HCT116 (cell line): ENCODE results near the gene CGNL1. TPM values are rescaled to one million over a fixed set of nuclear protein-coding genes. Genes with fewer than 3 reads are reported as not detected.

Source experiments
- ATAC-seq: fragments of 200-7000 bp; cut with Tn5 transposase; 2 replicates; pipeline ENCODE4 v1.9.1; 2020; ENCODE audit warnings: mild to moderate bottlenecking, moderate library complexity
- BruUV-seq: library from RNA; stranded (reverse); fragments of 400-500 nt; replicated peaks from 2 replicates; lab custom pipeline; 2021; lab: Mats Ljungman, UMichigan
- CTCF ChIA-PET: fragments of 300-600 bp; sonication (Branson Sonifier 250); formaldehyde crosslinking; loops from one replicate; lab custom pipeline; 2021; ENCODE audit warnings: antibody characterized with exemption; lab: Charles Lee
- POLR2A ChIA-PET: fragments of 300-600, 350-600 bp; sonication (Branson Sonifier 250); formaldehyde crosslinking; loops from one replicate; lab custom pipeline; 2021; ENCODE audit warnings: antibody characterized with exemption; lab: Charles Lee
- RAD21 ChIA-PET, 2 experiments: fragments of 300-600 bp; sonication (Branson Sonifier 250); formaldehyde crosslinking; loops; one replicate each; lab custom pipeline; 2023; ENCODE audit warnings: low total read pairs in 2 of 2; ENCODE audit not compliant: uncharacterized antibody in 2 of 2, unreplicated experiment in 2 of 2, low non-redundant PET in 1 of 2; lab: Charles Lee
- DNase-seq: peaks from one replicate; pipeline ENCODE4 v3.0.0-alpha.2; 2010; ENCODE audit warnings: low read depth, low spot score
- H2AFZ ChIP-seq: fragments of 200-600 bp; shearing (Covaris generic), sonication (generic); 2 replicates; pipeline ENCODE4 v1.6.1; 2017; ENCODE audit warnings: low read depth, mixed run types, mixed read lengths, antibody characterized with exemption, low read length; ENCODE audit not compliant: poor library complexity, severe bottlenecking
- H3K27ac ChIP-seq: 2 replicates; pipeline ENCODE4 v1.5.1; 2012; ENCODE audit warnings: low read depth, low read length
- H3K27me3 ChIP-seq: fragments of 200-600 bp; sonication (generic); 2 replicates; pipeline ENCODE4 v1.6.1; 2016; ENCODE audit warnings: mixed run types, low read length, mixed read lengths; ENCODE audit not compliant: insufficient read depth
- H3K36me3 ChIP-seq, 2 experiments: fragments of 200-500 bp in 1 of 2; fragments of 200-600 bp in 1 of 2; sonication (Bioruptor generic) in 1 of 2; sonication (generic) in 1 of 2; 2 replicates each; pipeline versions ENCODE4 v1.5.1 to v1.6.1; 2014 to 2016; ENCODE audit warnings: low read length in 2 of 2, inconsistent platforms in 1 of 2, mixed read lengths in 1 of 2, mixed run types in 1 of 2; ENCODE audit not compliant: insufficient read depth in 2 of 2, control insufficient read depth in 1 of 2
- H3K4me1 ChIP-seq, 2 experiments: fragments of 200-600 bp in 1 of 2; sonication (generic) in 1 of 2; 2 replicates each; pipeline versions ENCODE4 v1.5.1 to v1.6.1; 2012 to 2017; ENCODE audit warnings: low read length in 2 of 2, inconsistent platforms in 1 of 2, mild to moderate bottlenecking in 1 of 2, mixed read lengths in 1 of 2, mixed run types in 1 of 2, moderate library complexity in 1 of 2; ENCODE audit not compliant: insufficient read depth in 2 of 2, control insufficient read depth in 1 of 2
- H3K4me2 ChIP-seq: fragments of 200-600 bp; sonication (generic); 2 replicates; pipeline ENCODE4 v1.6.1; 2017; ENCODE audit warnings: mixed run types, low read length, mixed read lengths
- H3K4me3 ChIP-seq, 2 experiments: fragments of 200-600 bp in 1 of 2; sonication (generic) in 1 of 2; replicated peaks in 1 of 2; 2 replicates each; pipeline ENCODE4 v1.5.1; 2011 to 2016; ENCODE audit warnings: low read length in 2 of 2, control low read depth in 1 of 2, low read depth in 1 of 2, mild to moderate bottlenecking in 1 of 2, mixed read lengths in 1 of 2, mixed run types in 1 of 2
- H3K79me2 ChIP-seq: fragments of 200-600 bp; sonication (generic); 2 replicates; pipeline ENCODE4 v1.6.1; 2017; ENCODE audit warnings: mild to moderate bottlenecking, mixed run types, low read length, moderate library complexity, mixed read lengths; ENCODE audit not compliant: insufficient read depth
- H3K9ac ChIP-seq: fragments of 200-600 bp; sonication (generic); 2 replicates; pipeline ENCODE4 v1.6.1; 2016; ENCODE audit warnings: low read length, mixed read lengths
- H3K9me2 ChIP-seq: fragments of 200-600 bp; sonication (generic), shearing (Covaris generic); 2 replicates; pipeline ENCODE4 v1.6.1; 2017; ENCODE audit warnings: mixed run types, mild to moderate bottlenecking, moderate library complexity; ENCODE audit not compliant: insufficient read depth
- H3K9me3 ChIP-seq, 2 experiments: fragments of 200-500 bp in 1 of 2; fragments of 200-600 bp in 1 of 2; sonication (Bioruptor generic) in 1 of 2; sonication (generic) in 1 of 2; 2 replicates each; pipeline ENCODE4 v1.6.1; 2014 to 2017; ENCODE audit warnings: low read length in 2 of 2, mixed read lengths in 2 of 2, inconsistent platforms in 1 of 2, low read depth in 1 of 2, mild to moderate bottlenecking in 1 of 2, mixed run types in 1 of 2, moderate library complexity in 1 of 2; ENCODE audit not compliant: control insufficient read depth in 1 of 2, insufficient read depth in 1 of 2
- H4K20me1 ChIP-seq: fragments of 200-600 bp; sonication (generic), shearing (Covaris generic); 2 replicates; pipeline ENCODE4 v1.6.1; 2017; ENCODE audit warnings: mixed run types, mild to moderate bottlenecking, moderate library complexity; ENCODE audit not compliant: insufficient read depth
- ATF3 ChIP-seq: IDR thresholded peaks from 2 replicates; pipeline ENCODE4 v1.6.1; 2012
- CBX3 ChIP-seq: IDR thresholded peaks from 2 replicates; pipeline ENCODE4 v1.6.1; 2012; ENCODE audit warnings: low read depth
- CEBPB ChIP-seq: IDR thresholded peaks from 2 replicates; pipeline ENCODE4 v1.6.1; 2012; ENCODE audit warnings: low read depth
- EGR1 ChIP-seq: IDR thresholded peaks from 2 replicates; pipeline ENCODE4 v1.6.1; 2012; ENCODE audit warnings: low read depth
- ELF1 ChIP-seq: IDR thresholded peaks from 2 replicates; pipeline ENCODE4 v1.6.1; 2012; ENCODE audit warnings: low read depth, borderline replicate concordance
- EZH2 ChIP-seq: fragments of 200-600 bp; sonication (generic); IDR thresholded peaks from 2 replicates; pipeline ENCODE4 v1.6.1; 2017; ENCODE audit warnings: antibody characterized with exemption, mixed run types
- EZH2phosphoT487 ChIP-seq: fragments of 200-600 bp; IDR thresholded peaks from 2 replicates; pipeline ENCODE4 v1.6.1; 2018; ENCODE audit warnings: antibody characterized with exemption, borderline replicate concordance
- FOSL1 ChIP-seq: IDR thresholded peaks from 2 replicates; pipeline ENCODE4 v1.6.1; 2012; ENCODE audit warnings: low read depth
- MAX ChIP-seq: IDR thresholded peaks from 2 replicates; pipeline ENCODE4 v1.6.1; 2012
- RAD21 ChIP-seq: IDR thresholded peaks from 2 replicates; pipeline ENCODE4 v1.6.1; 2012; ENCODE audit warnings: low read depth, mild to moderate bottlenecking
- REST ChIP-seq: IDR thresholded peaks from 2 replicates; pipeline ENCODE4 v1.6.1; 2012; ENCODE audit warnings: low read depth
- SIN3A ChIP-seq: IDR thresholded peaks from 2 replicates; pipeline ENCODE4 v1.6.1; 2012; ENCODE audit warnings: low read depth
- SP1 ChIP-seq: IDR thresholded peaks from 2 replicates; pipeline ENCODE4 v1.6.1; 2012; ENCODE audit warnings: low read depth
- TCF7L2 ChIP-seq: IDR thresholded peaks from 2 replicates; pipeline ENCODE4 v1.7.0; 2011; ENCODE audit warnings: borderline replicate concordance, inconsistent platforms; ENCODE audit not compliant: insufficient read depth, insufficient read length; ENCODE audit errors: extremely low read depth
- YY1 ChIP-seq: IDR thresholded peaks from 2 replicates; pipeline ENCODE4 v1.6.1; 2011; ENCODE audit warnings: low read length, low read depth, moderate library complexity, mild to moderate bottlenecking; ENCODE audit not compliant: insufficient replicate concordance; ENCODE audit errors: extremely low read depth
- ZFX ChIP-seq: fragments of 450-650 bp; IDR thresholded peaks from 2 replicates; pipeline ENCODE4 v1.6.1; 2017
- ZNF274 ChIP-seq: fragments of 200-500 bp; sonication (Bioruptor generic); IDR thresholded peaks from 2 replicates; pipeline ENCODE4 v1.6.1; 2014; ENCODE audit warnings: mild to moderate bottlenecking, low read depth, low read length, inconsistent platforms
- intact Hi-C: fragments of 100-400 bp; cut with micrococcal nuclease; formaldehyde crosslinking; loops from 2 replicates; pipeline ENCODE4 v1.10.0; 2022
- total RNA-seq: library from RNA; stranded (reverse); gene quantifications from one replicate; pipeline ENCODE4 v1.2.1, GENCODE V29; 2021; ENCODE audit not compliant: unreplicated experiment

Gene CGNL1
- total RNA-seq, 1 experiment from 2014 or later: 2.2 TPM

DNA sequence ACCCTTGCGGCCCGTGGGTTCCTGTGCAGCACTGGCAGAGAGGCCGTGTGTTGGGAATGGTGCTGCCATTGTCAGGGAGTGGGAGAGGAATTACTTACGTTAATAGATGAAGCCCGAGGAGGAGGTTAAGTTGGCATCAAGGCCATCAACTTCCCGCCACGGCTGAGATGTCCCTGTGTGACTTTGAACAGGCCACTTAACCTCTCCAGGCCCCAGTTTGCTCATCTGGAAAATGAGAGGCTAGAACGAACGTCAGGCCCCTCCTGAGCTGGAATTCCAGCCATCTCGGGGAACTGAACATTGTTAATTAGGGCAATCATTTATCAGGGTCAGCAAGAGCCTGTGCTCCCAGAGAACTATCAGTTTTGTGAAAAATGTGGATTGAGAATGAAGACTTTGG lies 124.0 kb downstream of the CGNL1 start:
- ChIA-PET CTCF (no interaction called here), POLR2A (no interaction called here), RAD21 (no interaction called here)
- Histone ChIP-seq H2AFZ (no peak overlapping the region), H3K9me3 (no peaks in the 10 kb centered on the region), H3K4me3 (no peak overlapping the region), H3K4me2 (no peak overlapping the region), H3K36me3 (no peaks in the 10 kb centered on the region), H3K9ac (no peak overlapping the region), H3K9me2 (no peaks in the 10 kb centered on the region; the same call in 1 of the 2 replicates), H3K27ac (no peak overlapping the region), H4K20me1 (no peaks in the 10 kb centered on the region), H3K79me2 (no peaks in the 10 kb centered on the region), H3K4me1 (peaks cover 8 to 27% of the 10 kb centered on the region in 2 experiments; a peak in 3 of 4 replicates), H3K27me3 (no peaks in the 10 kb centered on the region)
- ATAC-seq: no peak
- DNase-seq: no peak
- BruUV-seq: no TSS peak
- TF ChIP-seq YY1: no peak
- no peak for TF ChIP-seq EZH2phosphoT487
- TF ChIP-seq FOSL1: no peak
- no peak for TF ChIP-seq SP1
- no peak for TF ChIP-seq EZH2
- TF ChIP-seq MAX: no peak
- TF ChIP-seq ELF1: no peak
- TF ChIP-seq CEBPB: no peak
- no peak for TF ChIP-seq CBX3
- no peak for TF ChIP-seq REST
- no peak for TF ChIP-seq RAD21
- TF ChIP-seq EGR1: no peak
- TF ChIP-seq ATF3: no peak
- no peak for TF ChIP-seq ZNF274
- no peak for TF ChIP-seq SIN3A
- TF ChIP-seq TCF7L2: no peak
- TF ChIP-seq ZFX: no peak
- intact Hi-C loops: no loop called here
